ENCODE results near the gene KCTD16. TPM values are rescaled to one million over a fixed set of nuclear protein-coding genes. Genes with fewer than 3 reads are reported as not detected.

KCTD16 gene
- polyA plus RNA-seq, 1 donor: 2.6 TPM

GRCh38 chr5:144247131-144247530, 76.5 kb downstream of the KCTD16 start:
- no peaks in the 10 kb centered on the region for H3K27me3 ChIP-seq (ENCODE audit: control insufficient read depth, insufficient read depth, low read length)
- H3K27ac ChIP-seq (ENCODE audit: low read length): no peak overlapping the region
- no peak overlapping the region for H3K4me3 ChIP-seq (ENCODE audit: low read length)
- H3K9me3 ChIP-seq (ENCODE audit: control insufficient read depth, low read depth, low read length): no peaks in the 10 kb centered on the region
- DNase-seq: no peak
- no peaks in the 10 kb centered on the region for H3K36me3 ChIP-seq (ENCODE audit: control insufficient read depth, insufficient read depth, low read length)
- no peaks in the 10 kb centered on the region for H3K4me1 ChIP-seq (ENCODE audit: control insufficient read depth, insufficient read depth, low read length)

DNA sequence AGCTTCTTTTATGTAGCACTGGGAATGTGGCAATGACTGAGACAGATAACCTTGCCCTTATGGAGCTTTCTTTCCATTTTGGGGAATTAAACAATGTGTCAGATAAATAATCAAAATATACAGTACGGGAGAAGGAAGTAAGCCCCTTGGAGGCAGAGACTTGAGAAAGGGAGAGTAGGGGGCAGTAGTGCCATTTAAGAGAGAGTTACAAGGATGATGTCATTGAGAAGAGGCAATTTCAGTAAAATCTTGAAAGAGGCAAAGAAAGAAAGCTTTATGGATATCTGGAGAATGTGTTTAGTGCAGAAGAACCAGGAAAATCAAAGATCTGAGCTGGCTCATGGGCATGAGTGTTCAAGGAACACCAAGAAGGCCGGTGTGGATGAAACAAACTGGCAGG, 77.3 kb downstream of the KCTD16 start:
- no peaks in the 10 kb centered on the region for H3K36me3 ChIP-seq (ENCODE audit: control insufficient read depth, insufficient read depth, low read length)
- H3K4me1 ChIP-seq (ENCODE audit: control insufficient read depth, insufficient read depth, low read length): no peaks in the 10 kb centered on the region
- no peak overlapping the region for H3K4me3 ChIP-seq (ENCODE audit: low read length)
- H3K9me3 ChIP-seq (ENCODE audit: control insufficient read depth, low read depth, low read length): no peaks in the 10 kb centered on the region
- WGBS (ENCODE audit: insufficient coverage, low lambda C conversion rate): 85% methylated on average over 2 of the region's 2 CpGs
- H3K27ac ChIP-seq (ENCODE audit: low read length): no peak overlapping the region
- peak in 1 of 2 donors; percentile 3 for DNase-seq
- no peaks in the 10 kb centered on the region for H3K27me3 ChIP-seq (ENCODE audit: control insufficient read depth, insufficient read depth, low read length)

GRCh38 chr5:144249755-144250464, 79.2 kb downstream of the KCTD16 start:
- Histone ChIP-seq H3K36me3 (ENCODE audit: control insufficient read depth, insufficient read depth, low read length) (no peaks in the 10 kb centered on the region), H3K9me3 (ENCODE audit: control insufficient read depth, low read depth, low read length) (no peaks in the 10 kb centered on the region), H3K27ac (ENCODE audit: low read length) (no peak overlapping the region), H3K27me3 (ENCODE audit: control insufficient read depth, insufficient read depth, low read length) (no peaks in the 10 kb centered on the region), H3K4me1 (ENCODE audit: control insufficient read depth, insufficient read depth, low read length) (no peaks in the 10 kb centered on the region), H3K4me3 (ENCODE audit: low read length) (no peak overlapping the region)
- no peak for DNase-seq
- 100% methylated on average over 1 of the region's 2 CpGs for WGBS (ENCODE audit: insufficient coverage, low lambda C conversion rate)

- Histone ChIP-seq H3K4me3 (ENCODE audit: low read length) (no peak overlapping the region), H3K27me3 (ENCODE audit: control insufficient read depth, insufficient read depth, low read length) (no peaks in the 10 kb centered on the region), H3K4me1 (ENCODE audit: control insufficient read depth, insufficient read depth, low read length) (no peaks in the 10 kb centered on the region), H3K27ac (ENCODE audit: low read length) (no peak overlapping the region), H3K36me3 (ENCODE audit: control insufficient read depth, insufficient read depth, low read length) (no peaks in the 10 kb centered on the region), H3K9me3 (ENCODE audit: control insufficient read depth, low read depth, low read length) (no peaks in the 10 kb centered on the region)
- WGBS (ENCODE audit: insufficient coverage, low lambda C conversion rate): no CpG with 5 or more reads among the region's 2 CpGs
- no peak for DNase-seq
These were observed 83.9 kb downstream of the KCTD16 start for GRCh38 chr5:144254552-144254951.

- Histone ChIP-seq H3K27ac (ENCODE audit: low read length) (no peak overlapping the region), H3K4me3 (ENCODE audit: low read length) (no peak overlapping the region), H3K27me3 (ENCODE audit: control insufficient read depth, insufficient read depth, low read length) (no peaks in the 10 kb centered on the region), H3K4me1 (ENCODE audit: control insufficient read depth, insufficient read depth, low read length) (no peaks in the 10 kb centered on the region), H3K36me3 (ENCODE audit: control insufficient read depth, insufficient read depth, low read length) (no peaks in the 10 kb centered on the region), H3K9me3 (ENCODE audit: control insufficient read depth, low read depth, low read length) (no peaks in the 10 kb centered on the region)
- DNase-seq: no peak
- no CpG with 5 or more reads among the region's 2 CpGs for WGBS (ENCODE audit: insufficient coverage, low lambda C conversion rate)
These were observed 89.4 kb downstream of the KCTD16 start for GRCh38 chr5:144260121-144260520.

DNA sequence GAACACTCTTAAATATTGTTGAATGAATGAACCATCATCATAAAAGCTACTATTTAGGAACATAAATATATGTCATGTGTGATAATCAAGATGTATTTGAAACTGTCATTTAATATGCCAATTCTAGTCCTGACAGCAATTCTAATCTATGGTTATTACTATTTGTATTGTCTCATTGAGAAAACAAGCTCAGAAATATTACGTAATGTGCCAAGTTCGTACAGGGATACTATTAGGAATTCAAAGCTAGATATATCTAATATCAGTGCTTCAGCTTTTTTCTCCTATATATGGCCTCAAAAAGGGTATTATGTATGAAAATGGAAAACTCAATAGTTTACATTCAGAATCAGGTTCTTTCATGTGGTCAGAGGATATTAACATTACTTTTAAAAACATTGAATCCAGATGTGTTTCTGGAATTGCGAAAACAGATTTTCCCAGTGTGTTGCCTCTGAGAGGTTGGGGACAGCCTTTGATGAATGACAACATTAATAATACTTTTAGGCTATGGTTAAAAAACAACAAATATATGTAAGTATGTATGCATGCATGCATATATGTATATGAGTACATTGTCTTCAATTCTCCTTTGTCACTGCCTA, 95.1 kb downstream of the KCTD16 start:
- no peak for DNase-seq
- WGBS (ENCODE audit: insufficient coverage, low lambda C conversion rate): no CpG with 5 or more reads among the region's 3 CpGs
- no peaks in the 10 kb centered on the region for H3K4me1 ChIP-seq (ENCODE audit: control insufficient read depth, insufficient read depth, low read length)
- peaks cover 5% of the 10 kb centered on the region for H3K9me3 ChIP-seq (ENCODE audit: control insufficient read depth, low read depth, low read length)
- H3K27ac ChIP-seq (ENCODE audit: low read length): no peak overlapping the region
- no peaks in the 10 kb centered on the region for H3K27me3 ChIP-seq (ENCODE audit: control insufficient read depth, insufficient read depth, low read length)
- H3K36me3 ChIP-seq (ENCODE audit: control insufficient read depth, insufficient read depth, low read length): no peaks in the 10 kb centered on the region
- H3K4me3 ChIP-seq (ENCODE audit: low read length): no peak overlapping the region

GRCh38 chr5:144267961-144268513, 97.4 kb downstream of the KCTD16 start:
- Histone ChIP-seq H3K4me1 (ENCODE audit: control insufficient read depth, insufficient read depth, low read length) (no peaks in the 10 kb centered on the region), H3K27me3 (ENCODE audit: control insufficient read depth, insufficient read depth, low read length) (no peaks in the 10 kb centered on the region), H3K27ac (ENCODE audit: low read length) (no peak overlapping the region), H3K4me3 (ENCODE audit: low read length) (no peak overlapping the region), H3K9me3 (ENCODE audit: control insufficient read depth, low read depth, low read length) (peaks cover 5% of the 10 kb centered on the region), H3K36me3 (ENCODE audit: control insufficient read depth, insufficient read depth, low read length) (no peaks in the 10 kb centered on the region)
- DNase-seq: no peak
- no CpG with 5 or more reads among the region's 4 CpGs for WGBS (ENCODE audit: insufficient coverage, low lambda C conversion rate)

- no peaks in the 10 kb centered on the region for H3K4me1 ChIP-seq (ENCODE audit: control insufficient read depth, insufficient read depth, low read length)
- no peak for DNase-seq
- 92% methylated on average over 2 of the region's 2 CpGs for WGBS (ENCODE audit: insufficient coverage, low lambda C conversion rate)
- no peaks in the 10 kb centered on the region for H3K27me3 ChIP-seq (ENCODE audit: control insufficient read depth, insufficient read depth, low read length)
- H3K9me3 ChIP-seq (ENCODE audit: control insufficient read depth, low read depth, low read length): peaks cover 5% of the 10 kb centered on the region
- no peaks in the 10 kb centered on the region for H3K36me3 ChIP-seq (ENCODE audit: control insufficient read depth, insufficient read depth, low read length)
- no peak overlapping the region for H3K4me3 ChIP-seq (ENCODE audit: low read length)
- H3K27ac ChIP-seq (ENCODE audit: low read length): no peak overlapping the region
These were observed 102.8 kb downstream of the KCTD16 start for GRCh38 chr5:144273232-144274027.

DNA sequence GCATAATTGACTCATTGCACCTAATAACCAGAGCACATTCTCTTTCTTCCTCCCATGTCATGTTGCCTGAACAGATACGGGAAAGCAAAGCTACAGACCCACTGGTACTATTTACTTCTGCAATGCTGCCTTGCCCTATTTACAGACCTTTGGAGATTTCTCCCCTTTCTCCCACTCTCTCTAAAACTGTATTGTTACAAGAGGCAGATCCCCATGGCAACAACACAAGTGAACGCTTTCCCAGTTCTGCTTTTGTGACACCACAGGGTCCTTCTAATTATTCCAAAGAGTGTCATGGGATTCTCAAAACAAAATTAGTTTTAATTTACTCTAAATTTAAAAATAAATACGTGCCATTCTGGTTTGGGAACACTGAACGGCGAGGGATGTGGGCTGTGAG, 104.7 kb downstream of the KCTD16 start:
- no peak overlapping the region for H3K27ac ChIP-seq (ENCODE audit: low read length)
- no peaks in the 10 kb centered on the region for H3K9me3 ChIP-seq (ENCODE audit: control insufficient read depth, low read depth, low read length)
- no peak for DNase-seq
- no peaks in the 10 kb centered on the region for H3K27me3 ChIP-seq (ENCODE audit: control insufficient read depth, insufficient read depth, low read length)
- no peak overlapping the region for H3K4me3 ChIP-seq (ENCODE audit: low read length)
- H3K4me1 ChIP-seq (ENCODE audit: control insufficient read depth, insufficient read depth, low read length): no peaks in the 10 kb centered on the region
- no peaks in the 10 kb centered on the region for H3K36me3 ChIP-seq (ENCODE audit: control insufficient read depth, insufficient read depth, low read length)
- 100% methylated on average over 1 of the region's 5 CpGs for WGBS (ENCODE audit: insufficient coverage, low lambda C conversion rate)

DNA sequence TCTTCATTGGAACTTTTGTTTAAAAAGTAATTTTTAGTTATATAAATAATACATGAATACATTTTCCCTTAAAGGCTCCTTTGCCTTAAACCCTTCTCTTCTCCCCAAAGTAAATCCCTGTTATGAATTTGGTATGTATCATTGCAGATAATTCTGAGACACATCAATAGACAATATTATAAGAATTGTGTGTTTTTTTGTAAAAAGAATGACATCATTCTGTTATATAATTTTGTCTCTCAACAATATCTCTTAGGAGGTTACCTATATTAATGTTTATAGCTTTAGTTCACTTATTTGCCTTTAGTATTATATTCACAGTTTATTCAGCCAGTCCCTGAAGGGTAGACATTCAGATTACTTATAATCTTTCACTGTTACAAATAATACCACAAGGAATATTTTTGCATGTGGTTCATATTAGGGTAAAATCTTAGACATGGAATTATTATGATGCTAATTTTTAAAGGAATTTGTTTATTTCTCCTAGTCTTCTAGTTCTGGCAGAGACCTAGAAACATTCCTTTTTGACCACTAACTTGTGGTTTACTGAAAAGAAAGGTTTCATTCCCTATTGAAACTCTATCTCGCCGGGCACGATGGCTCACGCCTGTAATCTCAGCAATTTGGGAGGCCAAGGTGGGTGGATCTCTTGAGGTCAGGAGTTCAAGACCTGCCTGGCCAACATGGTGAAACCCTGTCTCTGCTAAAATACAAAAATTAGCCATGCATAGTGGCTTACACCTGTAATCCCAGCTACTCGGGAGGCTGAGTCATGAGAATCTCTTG, 105.6 kb downstream of the KCTD16 start:
- DNase-seq: no peak
- no peak overlapping the region for H3K4me3 ChIP-seq (ENCODE audit: low read length)
- no peaks in the 10 kb centered on the region for H3K9me3 ChIP-seq (ENCODE audit: control insufficient read depth, low read depth, low read length)
- no CpG with 5 or more reads among the region's 5 CpGs for WGBS (ENCODE audit: insufficient coverage, low lambda C conversion rate)
- no peaks in the 10 kb centered on the region for H3K27me3 ChIP-seq (ENCODE audit: control insufficient read depth, insufficient read depth, low read length)
- H3K36me3 ChIP-seq (ENCODE audit: control insufficient read depth, insufficient read depth, low read length): no peaks in the 10 kb centered on the region
- H3K4me1 ChIP-seq (ENCODE audit: control insufficient read depth, insufficient read depth, low read length): no peaks in the 10 kb centered on the region
- H3K27ac ChIP-seq (ENCODE audit: low read length): no peak overlapping the region

Measured in large intestine (tissue), 3 donors.